Panc1 (cell line): ENCODE data around the gene DOCK8. TPM values are rescaled to one million over a fixed set of nuclear protein-coding genes. Genes with fewer than 3 reads are reported as not detected.

Experiments
- ATAC-seq: fragments of 200-7000 bp; cut with Tn5 transposase; 2 replicates; pipeline ENCODE4 v1.9.1; 2020; ENCODE audit warnings: mild to moderate bottlenecking, moderate library complexity
- BruUV-seq: library from RNA; stranded (reverse); fragments of 400-500 nt; replicated peaks from 2 replicates; lab custom pipeline; 2021; lab: Mats Ljungman, UMichigan
- CTCF ChIA-PET: fragments of 300-600 bp; sonication (Branson Sonifier 250); formaldehyde crosslinking; loops from one replicate; lab custom pipeline; 2022; ENCODE audit warnings: antibody characterized with exemption; lab: Charles Lee
- POLR2A ChIA-PET: fragments of 300-600 bp; sonication (Branson Sonifier 250); formaldehyde crosslinking; loops from one replicate; lab custom pipeline; 2022; ENCODE audit warnings: antibody characterized with exemption; lab: Charles Lee
- DNase-seq: peaks from one replicate; pipeline ENCODE4 v3.0.0-alpha.2; 2010; ENCODE audit warnings: low read depth, low spot score
- H3K27ac ChIP-seq: 2 replicates; pipeline ENCODE4 v1.5.1; 2011; ENCODE audit warnings: mild to moderate bottlenecking, low read length, inconsistent platforms
- H3K27me3 ChIP-seq: fragments of 200-500 bp; sonication (Bioruptor generic); 2 replicates; pipeline ENCODE4 v1.6.0; 2014; ENCODE audit warnings: low read length, inconsistent platforms; ENCODE audit not compliant: control insufficient read depth, insufficient read depth
- H3K36me3 ChIP-seq: fragments of 200-500 bp; sonication (Bioruptor generic); 2 replicates; pipeline ENCODE4 v1.5.1; 2014; ENCODE audit warnings: inconsistent platforms, mild to moderate bottlenecking, low read length, moderate library complexity; ENCODE audit not compliant: control insufficient read depth, insufficient read depth
- H3K4me1 ChIP-seq: 2 replicates; pipeline ENCODE4 v1.5.1; 2011; ENCODE audit warnings: inconsistent platforms, mild to moderate bottlenecking, low read length, moderate library complexity; ENCODE audit not compliant: control insufficient read depth, insufficient read depth
- H3K4me3 ChIP-seq, 2 experiments: 2 replicates each; pipeline ENCODE4 v1.5.1; 2011 to 2012; ENCODE audit warnings: low read depth in 2 of 2, low read length in 2 of 2, mild to moderate bottlenecking in 2 of 2, inconsistent platforms in 1 of 2, moderate library complexity in 1 of 2
- H3K9me3 ChIP-seq: fragments of 200-500 bp; sonication (Bioruptor generic); 2 replicates; pipeline ENCODE4 v1.5.1; 2014; ENCODE audit warnings: low read depth, mild to moderate bottlenecking, inconsistent platforms, low read length, moderate library complexity; ENCODE audit not compliant: control insufficient read depth, insufficient read depth
- CTCF ChIP-seq: fragments of 450-650 bp; IDR thresholded peaks from 2 replicates; pipeline ENCODE4 v1.5.1; 2017; ENCODE audit warnings: mild to moderate bottlenecking
- POLR2AphosphoS5 ChIP-seq: IDR thresholded peaks from 2 replicates; pipeline ENCODE4 v1.6.1; 2012; ENCODE audit warnings: mild to moderate bottlenecking, low read depth, low read length, moderate library complexity
- REST ChIP-seq, 2 experiments: IDR thresholded peaks; 2 replicates each; pipeline ENCODE4 v1.6.1; 2011 to 2012; ENCODE audit warnings: low read depth in 2 of 2, control low read depth in 1 of 2, low read length in 1 of 2, mild to moderate bottlenecking in 1 of 2, moderate library complexity in 1 of 2; ENCODE audit not compliant: insufficient read depth in 1 of 2
- SIN3A ChIP-seq: IDR thresholded peaks from 2 replicates; pipeline ENCODE4 v1.6.1; 2012; ENCODE audit warnings: low read depth, mild to moderate bottlenecking, low read length, moderate library complexity, borderline replicate concordance; ENCODE audit not compliant: insufficient read depth
- TCF7L2 ChIP-seq: IDR thresholded peaks from 2 replicates; pipeline ENCODE4 v1.6.1; 2011; ENCODE audit warnings: mild to moderate bottlenecking, low read depth, low read length, inconsistent platforms
- in situ Hi-C: cut with HindIII; loops from 2 replicates; pipeline ENCODE4 v1.10.0; 2016; ENCODE audit warnings: low sequenced_read_pairs, low pct_unique_long_range_greater_than_20kb
- intact Hi-C: fragments of 100-400 bp; cut with micrococcal nuclease; formaldehyde crosslinking; loops from one replicate; pipeline ENCODE4 v1.10.0; 2022; ENCODE audit not compliant: unreplicated experiment
- total RNA-seq: library from RNA; stranded (reverse); gene quantifications from one replicate; pipeline ENCODE4 v1.2.1, GENCODE V29; 2021; ENCODE audit not compliant: unreplicated experiment

The DOCK8 gene
- total RNA-seq, 1 experiment from 2014 or later, result 1.4 TPM

GRCh38 chr9:257957-258356 is 43.3 kb downstream of the DOCK8 start:
- H3K9me3 ChIP-seq, result no peaks in the 10 kb centered on the region

More at GRCh38 chr9:257957-258356, 43.3 kb downstream of the DOCK8 start:
- intact Hi-C loops, result no loop called here
- H3K27me3 ChIP-seq, result no peaks in the 10 kb centered on the region
- no peak overlapping the region for H3K4me3 ChIP-seq
- ChIA-PET CTCF (no interaction called here), POLR2A (no interaction called here)
- in situ Hi-C loops, result no loop called here
- DNase-seq (no peak), ATAC-seq (no peak)
- H3K27ac ChIP-seq, result no peak overlapping the region
- H3K36me3 ChIP-seq, result no peaks in the 10 kb centered on the region
- TF ChIP-seq CTCF (no peak), TCF7L2 (no peak), REST (IDR thresholded peaks at IDR 0.05; ENCODE audit: insufficient read depth in 1 of 2, low read depth in 2 of 2, low read length in 1 of 2) (no peak), SIN3A (no peak), POLR2AphosphoS5 (no peak)
- no TSS peak for BruUV-seq
- no peaks in the 10 kb centered on the region for H3K4me1 ChIP-seq
